HuH-7.5 (cell line): Measurements from ENCODE around the gene VPS18.

ENCODE experiments used
- DNase-seq: peaks from one replicate; pipeline ENCODE4 v3.0.0; 2011; ENCODE audit warnings: low spot score

VPS18 gene

DNA sequence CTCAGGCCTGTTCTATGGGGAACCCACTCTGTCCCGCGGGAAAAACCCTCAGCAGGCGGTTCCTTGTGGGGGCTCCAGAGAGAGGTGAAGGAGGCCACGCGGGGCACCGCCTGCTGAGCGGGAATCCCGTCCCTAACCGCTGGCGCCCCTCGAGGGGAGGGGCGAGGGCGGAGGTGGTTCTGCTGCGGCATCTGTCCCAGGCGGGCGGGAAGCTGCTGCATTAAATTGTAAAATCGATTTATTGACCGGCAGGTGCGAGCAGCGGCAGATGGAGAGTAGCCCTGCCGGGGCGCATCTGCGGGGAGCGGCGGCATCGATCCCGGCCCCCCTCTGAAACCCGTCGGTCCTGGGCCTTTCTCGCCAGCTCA lies 31.2 kb downstream of the VPS18 start:
- no peak for DNase-seq

GRCh38 chr15:40925863-40926658 lies 31.8 kb downstream of the VPS18 start:
- DNase-seq = no peak

DNA sequence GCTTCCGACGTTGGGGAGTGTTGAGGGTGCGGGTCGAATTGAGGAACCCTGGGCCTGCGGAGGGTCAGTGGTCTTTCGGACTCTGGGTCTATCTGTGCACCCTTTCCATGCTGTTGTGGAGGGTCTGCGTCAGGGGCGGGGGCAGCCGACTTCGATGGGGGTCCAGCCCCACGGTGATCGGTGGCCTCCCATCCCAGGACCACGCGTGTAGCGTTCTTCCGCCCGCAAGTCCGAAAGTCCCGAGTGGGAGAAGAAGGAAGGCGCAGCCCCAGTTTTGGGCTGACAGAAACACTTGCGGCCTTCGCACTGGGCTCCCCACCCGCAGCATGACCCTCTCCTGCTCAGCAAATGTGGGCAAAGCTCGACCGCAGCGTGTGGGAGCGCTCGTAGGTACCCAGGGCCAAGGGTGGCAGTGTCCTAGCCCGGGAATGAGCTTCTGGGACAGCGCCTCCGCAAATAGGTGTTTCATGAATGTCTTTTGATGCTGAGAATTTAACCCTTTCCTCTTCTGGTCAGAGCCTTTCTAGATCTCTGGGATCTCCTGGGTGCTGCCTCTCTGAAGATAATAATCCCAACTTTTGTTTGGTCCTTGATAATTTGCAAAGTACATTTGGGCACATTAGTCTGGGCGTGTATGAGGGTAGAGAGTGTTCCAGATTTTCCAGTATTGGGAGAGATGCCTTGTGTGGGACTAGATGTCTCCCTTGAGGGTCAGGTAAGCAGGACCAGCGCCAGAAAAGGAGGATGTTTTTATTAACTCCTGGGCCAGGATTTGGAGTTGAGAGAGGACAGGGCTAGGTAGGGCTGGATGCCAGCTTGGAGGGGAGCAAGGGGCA lies 32.6 kb downstream of the VPS18 start:
- no peak for DNase-seq

GRCh38 chr15:40927495-40927872 lies 33.2 kb downstream of the VPS18 start:
- DNase-seq = no peak

GRCh38 chr15:40927873-40928806 lies 33.9 kb downstream of the VPS18 start:
- DNase-seq = no peak

DNA sequence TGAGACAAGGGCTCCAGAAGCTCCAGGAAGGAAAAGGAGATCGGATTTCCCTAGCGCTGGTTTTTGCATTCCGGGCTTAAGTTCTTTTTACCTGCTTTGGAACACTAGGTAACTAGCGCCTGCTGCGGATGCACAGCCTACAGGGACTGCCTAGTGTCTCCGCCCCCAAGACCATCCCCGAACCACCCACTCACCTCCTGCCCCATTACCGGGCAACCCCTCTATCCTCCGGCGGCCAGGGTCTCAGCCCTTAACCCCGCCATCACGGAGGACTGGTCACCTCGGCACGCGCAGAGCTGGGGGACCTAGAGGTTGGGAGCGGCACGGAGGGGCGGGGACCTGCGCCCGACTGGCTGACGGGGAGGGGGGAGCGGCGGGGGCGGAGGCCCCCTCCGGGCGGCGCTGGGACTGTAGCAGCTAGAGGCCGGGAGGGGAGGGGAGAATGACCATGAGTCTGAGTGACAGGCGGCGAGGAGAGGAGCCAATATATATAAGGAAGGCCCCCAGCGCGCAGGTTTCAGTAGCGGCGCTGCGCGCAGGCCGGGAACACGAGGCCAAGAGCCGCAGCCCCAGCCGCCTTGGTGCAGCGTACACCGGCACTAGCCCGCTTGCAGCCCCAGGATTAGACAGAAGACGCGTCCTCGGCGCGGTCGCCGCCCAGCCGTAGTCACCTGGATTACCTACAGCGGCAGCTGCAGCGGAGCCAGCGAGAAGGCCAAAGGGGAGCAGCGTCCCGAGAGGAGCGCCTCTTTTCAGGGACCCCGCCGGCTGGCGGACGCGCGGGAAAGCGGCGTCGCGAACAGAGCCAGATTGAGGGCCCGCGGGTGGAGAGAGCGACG lies 34.8 kb downstream of the VPS18 start, which contains the start of gene DLL4:
TSS of gene DLL4 (plus strand) at position 520 of the 839 bp plus-strand sequence. CDS start 329 bp downstream, outside the sequence.
- peak; percentile 85 for DNase-seq

- DNase-seq = no peak
Observed at GRCh38 chr15:40929660-40930429, 35.6 kb downstream of the VPS18 start.

- DNase-seq = peak; percentile 77
Observed at GRCh38 chr15:40930430-40931299, 36.4 kb downstream of the VPS18 start.

DNA sequence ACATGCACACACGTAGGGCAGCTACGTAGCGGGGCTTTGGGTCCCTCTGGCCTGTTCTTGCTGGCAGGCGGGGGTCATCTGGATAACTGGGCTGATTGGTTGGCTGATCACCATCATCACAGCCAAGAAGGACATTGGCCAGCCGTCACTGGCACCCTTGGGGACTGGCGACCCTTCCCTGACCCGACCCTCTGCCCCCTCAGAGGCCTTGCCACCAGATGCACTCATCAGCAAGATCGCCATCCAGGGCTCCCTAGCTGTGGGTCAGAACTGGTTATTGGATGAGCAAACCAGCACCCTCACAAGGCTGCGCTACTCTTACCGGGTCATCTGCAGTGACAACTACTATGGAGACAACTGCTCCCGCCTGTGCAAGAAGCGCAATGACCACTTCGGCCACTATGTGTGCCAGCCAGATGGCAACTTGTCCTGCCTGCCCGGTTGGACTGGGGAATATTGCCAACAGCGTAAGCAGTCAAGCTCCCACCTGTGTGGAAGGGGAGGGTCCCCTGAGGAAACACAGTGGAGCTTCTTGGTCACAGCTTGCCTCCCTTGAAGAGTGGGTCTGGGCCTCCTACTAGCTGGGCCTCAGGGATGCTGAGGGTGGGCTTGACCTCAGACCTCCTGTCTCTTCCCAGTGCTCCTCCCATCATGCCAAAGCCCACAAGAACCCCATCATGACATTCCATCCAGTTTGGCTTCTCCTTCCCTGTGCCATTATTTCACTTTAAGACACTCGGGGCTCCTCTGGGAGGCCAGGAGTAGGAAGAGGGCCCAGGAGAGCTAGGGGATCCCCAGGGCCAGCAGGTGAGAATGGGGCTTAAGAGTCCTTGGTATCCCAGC lies 37.3 kb downstream of the VPS18 start:
- no peak for DNase-seq

DNA sequence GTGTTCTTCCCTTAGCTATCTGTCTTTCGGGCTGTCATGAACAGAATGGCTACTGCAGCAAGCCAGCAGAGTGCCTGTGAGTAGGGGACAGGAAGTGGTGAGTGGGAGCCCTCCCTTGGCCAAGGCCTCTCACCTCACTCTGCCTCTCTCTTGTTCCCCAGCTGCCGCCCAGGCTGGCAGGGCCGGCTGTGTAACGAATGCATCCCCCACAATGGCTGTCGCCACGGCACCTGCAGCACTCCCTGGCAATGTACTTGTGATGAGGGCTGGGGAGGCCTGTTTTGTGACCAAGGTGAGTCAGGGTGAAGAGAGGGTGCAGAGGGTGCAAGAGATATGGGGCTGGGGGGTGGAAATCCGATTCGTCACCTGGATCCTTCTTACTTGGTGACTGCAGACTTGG lies 37.9 kb downstream of the VPS18 start:
- no peak for DNase-seq

GRCh38 chr15:40932649-40933516 lies 38.6 kb downstream of the VPS18 start:
- peak; percentile 82 for DNase-seq

DNA sequence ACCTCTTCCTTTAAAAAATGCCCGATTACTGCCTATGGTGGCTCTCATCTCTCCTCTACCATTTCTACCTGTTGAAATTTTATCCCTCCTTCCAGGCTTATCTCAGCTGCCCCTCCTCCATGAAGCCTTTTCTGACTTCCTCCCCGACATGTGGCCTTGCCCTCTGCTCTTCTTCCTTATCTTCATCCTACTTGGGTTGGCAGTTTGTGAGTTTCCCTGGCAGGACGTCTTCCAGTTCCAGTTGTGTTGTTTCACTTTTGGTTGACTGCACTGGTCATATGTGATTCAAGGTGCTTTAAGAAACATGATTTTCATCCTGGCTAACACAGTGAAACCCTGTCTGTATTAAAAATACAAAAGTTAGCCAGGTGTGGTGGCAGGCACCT lies 39.3 kb downstream of the VPS18 start:
- no peak for DNase-seq

- no peak for DNase-seq
Observed at GRCh38 chr15:40934457-40934856, 40.2 kb downstream of the VPS18 start.

- DNase-seq = no peak
Observed at GRCh38 chr15:40936234-40936708, 42.0 kb downstream of the VPS18 start.

- DNase-seq = no peak
Observed at GRCh38 chr15:40936709-40937666, 42.7 kb downstream of the VPS18 start.
